ENCODE measurements around the gene TRPM5. TPM values are rescaled to one million over a fixed set of nuclear protein-coding genes. Genes with fewer than 3 reads are reported as not detected.

TRPM5 gene
- total RNA-seq, 1 donor from 2014 or later = not detected

DNA sequence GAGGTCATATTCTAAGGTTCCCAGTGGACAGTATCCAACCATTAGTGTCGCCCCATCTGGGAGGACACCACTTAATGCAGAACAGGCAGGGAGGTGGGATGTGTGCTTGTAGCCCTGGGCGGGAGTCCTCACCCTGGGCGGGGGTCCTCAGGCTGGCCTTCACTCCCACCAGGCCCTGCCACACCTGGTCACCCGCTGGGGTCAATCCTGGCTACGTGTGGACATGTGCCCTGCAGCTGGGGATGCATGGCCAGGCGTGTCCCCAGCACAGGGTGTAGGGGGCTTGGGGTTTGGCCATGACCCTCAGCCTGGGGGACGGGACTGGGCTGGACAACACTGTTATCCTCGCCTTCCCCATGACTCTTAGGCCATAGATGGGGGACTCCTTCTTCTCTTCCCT, 18.8 kb downstream of the TRPM5 start:
- no peak for DNase-seq (ENCODE audit: low spot score in 2 of 2)
- no peaks in the 10 kb centered on the region for H3K36me3 ChIP-seq
- intact Hi-C loops (cut with DNase I) = no loop called here

DNA sequence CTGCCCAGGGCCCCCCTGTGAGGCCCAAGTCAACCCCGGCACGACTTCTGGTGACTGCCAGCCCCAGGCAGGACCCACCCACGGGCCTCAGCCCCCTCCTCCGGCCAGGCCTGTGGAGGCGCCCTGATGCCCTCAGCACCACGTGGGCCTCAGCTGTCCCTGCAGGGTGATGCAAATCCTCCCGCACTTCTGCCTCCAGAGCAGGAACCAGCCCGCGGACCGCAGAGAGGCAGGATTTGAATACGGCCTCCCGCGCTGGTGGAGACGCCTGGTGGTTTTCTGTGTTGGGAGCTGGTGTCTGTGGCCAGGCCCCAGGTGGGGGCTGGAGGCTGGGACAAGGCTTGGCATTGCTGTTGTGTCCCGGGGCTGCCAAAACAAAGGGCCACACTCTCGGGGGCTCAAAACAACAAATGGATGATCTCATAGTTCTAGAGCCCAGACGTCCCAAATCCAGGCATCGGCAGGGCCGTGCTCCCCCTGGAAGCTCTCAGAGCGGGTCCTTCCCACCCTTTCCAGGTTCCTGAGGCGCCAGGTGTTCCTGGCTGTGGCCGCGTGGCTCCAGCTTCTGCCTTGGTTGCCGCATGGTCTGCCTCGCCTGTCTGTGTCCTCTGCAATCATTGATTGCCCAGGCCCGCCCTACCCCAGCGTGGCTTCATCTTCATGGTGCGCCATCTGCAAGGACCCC, 19.4 kb downstream of the TRPM5 start:
- TF ChIP-seq, protein P1, sequence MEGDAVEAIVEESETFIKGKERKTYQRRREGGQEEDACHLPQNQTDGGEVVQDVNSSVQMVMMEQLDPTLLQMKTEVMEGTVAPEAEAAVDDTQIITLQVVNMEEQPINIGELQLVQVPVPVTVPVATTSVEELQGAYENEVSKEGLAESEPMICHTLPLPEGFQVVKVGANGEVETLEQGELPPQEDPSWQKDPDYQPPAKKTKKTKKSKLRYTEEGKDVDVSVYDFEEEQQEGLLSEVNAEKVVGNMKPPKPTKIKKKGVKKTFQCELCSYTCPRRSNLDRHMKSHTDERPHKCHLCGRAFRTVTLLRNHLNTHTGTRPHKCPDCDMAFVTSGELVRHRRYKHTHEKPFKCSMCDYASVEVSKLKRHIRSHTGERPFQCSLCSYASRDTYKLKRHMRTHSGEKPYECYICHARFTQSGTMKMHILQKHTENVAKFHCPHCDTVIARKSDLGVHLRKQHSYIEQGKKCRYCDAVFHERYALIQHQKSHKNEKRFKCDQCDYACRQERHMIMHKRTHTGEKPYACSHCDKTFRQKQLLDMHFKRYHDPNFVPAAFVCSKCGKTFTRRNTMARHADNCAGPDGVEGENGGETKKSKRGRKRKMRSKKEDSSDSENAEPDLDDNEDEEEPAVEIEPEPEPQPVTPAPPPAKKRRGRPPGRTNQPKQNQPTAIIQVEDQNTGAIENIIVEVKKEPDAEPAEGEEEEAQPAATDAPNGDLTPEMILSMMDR (IDR thresholded peaks at IDR 0.05) = no peak
- Histone ChIP-seq H3K27ac (no peak overlapping the region), H3K36me3 (no peaks in the 10 kb centered on the region), H3K4me1 (peaks cover 0 to 3% of the 10 kb centered on the region in 2 donors), H3K27me3 (no peaks in the 10 kb centered on the region), H3K4me3 (no peak overlapping the region), H3K9me3 (no peaks in the 10 kb centered on the region)
- no peak for DNase-seq (ENCODE audit: low spot score in 2 of 2)
- intact Hi-C loops (cut with DNase I) = no loop called here

More for the DNA sequence above, 18.8 kb downstream of the TRPM5 start:
- no peaks in the 10 kb centered on the region for H3K9me3 ChIP-seq
- H3K27me3 ChIP-seq = no peaks in the 10 kb centered on the region
- H3K4me3 ChIP-seq = no peak overlapping the region
- TF ChIP-seq, protein P1 (IDR thresholded peaks at IDR 0.05) = no peak
- peaks cover 0 to 1% of the 10 kb centered on the region in 2 donors for H3K4me1 ChIP-seq
- H3K27ac ChIP-seq = no peak overlapping the region

DNA sequence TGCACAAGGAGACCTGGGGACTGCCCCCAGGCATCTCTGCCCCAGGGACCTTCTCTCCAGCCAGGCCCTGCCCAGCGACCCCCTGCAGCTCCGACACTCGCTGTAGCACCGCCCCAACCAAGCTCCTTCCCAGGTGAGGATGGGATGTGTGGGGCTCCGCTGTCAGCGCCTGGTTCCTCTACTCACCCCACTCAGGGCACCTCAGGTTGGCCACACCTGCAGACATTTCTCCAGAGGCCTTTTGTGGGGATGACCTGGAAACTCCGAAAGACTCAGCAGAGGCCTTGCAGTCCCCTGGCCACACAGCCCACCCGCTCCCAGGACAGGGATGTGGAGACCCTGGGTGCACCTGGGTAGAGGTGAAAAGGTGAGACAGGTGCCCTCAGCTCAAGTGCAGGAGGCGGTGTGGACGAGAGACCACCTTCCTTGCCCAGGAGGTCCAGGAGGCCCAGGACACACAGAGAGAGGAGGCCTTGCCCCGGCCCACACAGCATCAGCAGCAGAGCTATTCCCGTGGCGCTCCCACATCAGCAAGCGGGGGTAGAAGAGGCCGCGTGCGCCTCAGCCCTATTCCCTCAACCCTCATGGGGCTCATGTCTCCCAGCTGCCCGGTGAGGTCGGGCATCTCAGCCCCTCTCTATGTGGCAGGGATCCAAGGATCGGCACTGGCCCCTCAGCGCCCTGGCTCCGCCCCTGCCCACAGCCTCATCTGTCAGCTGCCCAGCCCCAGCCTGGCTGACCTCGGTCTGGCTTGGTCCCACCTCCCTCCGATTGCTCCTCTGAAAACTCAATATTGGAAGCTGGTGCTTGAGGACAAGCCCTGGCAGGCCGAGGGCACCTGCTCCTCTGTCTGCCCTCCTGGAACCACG, 20.9 kb downstream of the TRPM5 start:
- peaks cover 0 to 3% of the 10 kb centered on the region in 2 donors for H3K4me1 ChIP-seq
- no peak for DNase-seq (ENCODE audit: low spot score in 2 of 2)
- no peak overlapping the region for H3K4me3 ChIP-seq
- no peaks in the 10 kb centered on the region for H3K36me3 ChIP-seq
- TF ChIP-seq, protein P1 (IDR thresholded peaks at IDR 0.05) = no peak
- no peaks in the 10 kb centered on the region for H3K27me3 ChIP-seq
- intact Hi-C loops (cut with DNase I) = no loop called here
- H3K27ac ChIP-seq = no peak overlapping the region
- H3K9me3 ChIP-seq = no peaks in the 10 kb centered on the region

DNA sequence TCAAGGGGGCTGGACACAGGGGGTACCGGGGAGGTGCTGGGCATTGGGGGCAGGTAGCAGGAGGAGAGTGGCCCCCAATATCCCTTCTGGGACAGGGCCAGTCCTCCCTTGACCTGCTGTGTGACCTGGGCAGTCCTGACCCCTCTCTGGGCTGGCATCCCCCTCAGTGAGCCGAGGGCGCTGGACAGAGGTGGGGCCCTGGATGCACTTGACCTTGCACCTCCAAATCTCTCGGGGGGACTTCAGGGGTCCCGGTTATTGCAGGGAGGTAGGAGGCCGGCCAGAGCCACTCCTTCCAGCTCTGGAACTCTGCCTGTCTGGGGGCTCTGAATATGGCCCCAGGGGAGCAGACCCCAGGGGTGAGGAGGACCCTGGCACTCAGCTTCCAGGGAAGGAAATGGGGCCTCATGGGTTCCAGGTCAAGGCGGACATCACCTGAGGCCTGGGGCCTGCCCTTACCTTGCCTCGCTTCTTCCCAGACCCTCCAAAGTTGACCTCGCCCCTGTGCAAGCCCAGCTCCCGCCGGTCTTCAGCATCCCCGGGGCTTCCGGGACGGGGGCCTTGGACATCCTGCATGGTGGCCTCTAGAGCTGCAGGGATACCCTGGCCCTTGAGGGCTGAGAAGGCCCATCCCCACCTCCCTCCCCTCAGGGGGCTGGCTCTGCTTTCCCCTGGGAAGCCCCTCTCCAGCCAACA, 21.7 kb downstream of the TRPM5 start:
- no peak for DNase-seq (ENCODE audit: low spot score in 2 of 2)
- H3K36me3 ChIP-seq = no peaks in the 10 kb centered on the region
- H3K4me1 ChIP-seq = peaks cover 0 to 3% of the 10 kb centered on the region in 2 donors
- intact Hi-C loops (cut with DNase I) = no loop called here
- no peaks in the 10 kb centered on the region for H3K9me3 ChIP-seq
- no peak overlapping the region for H3K27ac ChIP-seq
- TF ChIP-seq, protein P1 (IDR thresholded peaks at IDR 0.05) = no peak
- no peak overlapping the region for H3K4me3 ChIP-seq
- no peaks in the 10 kb centered on the region for H3K27me3 ChIP-seq

DNA sequence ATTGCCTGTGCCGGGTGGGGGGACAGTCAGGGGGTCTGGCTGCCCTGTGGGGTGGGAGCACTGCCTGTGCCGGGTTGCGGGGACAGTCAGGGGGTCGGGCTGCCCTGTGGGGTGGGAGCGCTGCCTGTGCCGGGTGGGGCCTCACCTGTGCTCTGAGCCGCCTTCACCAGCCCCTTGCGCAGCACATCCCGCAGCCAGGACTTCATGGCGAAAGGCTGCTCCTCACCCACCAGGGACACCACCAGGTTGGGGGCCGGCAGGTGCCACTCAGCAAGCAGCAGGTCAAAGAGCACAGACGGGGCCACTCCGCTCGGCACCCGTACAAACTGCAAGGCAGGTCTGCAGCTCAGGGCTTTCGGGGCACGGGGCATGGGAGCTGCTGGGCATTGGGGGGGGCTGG, 22.3 kb downstream of the TRPM5 start:
- TF ChIP-seq, protein P1 (IDR thresholded peaks at IDR 0.05) = no peak
- no peak overlapping the region for H3K27ac ChIP-seq
- no peaks in the 10 kb centered on the region for H3K27me3 ChIP-seq
- intact Hi-C loops (cut with DNase I) = no loop called here
- H3K9me3 ChIP-seq = no peaks in the 10 kb centered on the region
- H3K4me1 ChIP-seq = peaks cover 0 to 3% of the 10 kb centered on the region in 2 donors
- no peaks in the 10 kb centered on the region for H3K36me3 ChIP-seq
- no peak overlapping the region for H3K4me3 ChIP-seq
- DNase-seq (ENCODE audit: low spot score in 2 of 2) = no peak

All from ascending aorta (tissue), 2 donors.